GM18502 (cell line): ENCODE results near the gene ZYG11B.
"Not testable (repeated sequence)": the region's sequence is repeated elsewhere in the genome, so short reads cannot be mapped to it uniquely, and the experiment has no call there.

Experiments used
- ATAC-seq: cut with Tn5 transposase; IDR thresholded peaks from one replicate; pipeline ENCODE4 v1.9.1; 2021; ENCODE audit warnings: mild to moderate bottlenecking; ENCODE audit not compliant: unreplicated experiment, poor library complexity

Gene ZYG11B

DNA sequence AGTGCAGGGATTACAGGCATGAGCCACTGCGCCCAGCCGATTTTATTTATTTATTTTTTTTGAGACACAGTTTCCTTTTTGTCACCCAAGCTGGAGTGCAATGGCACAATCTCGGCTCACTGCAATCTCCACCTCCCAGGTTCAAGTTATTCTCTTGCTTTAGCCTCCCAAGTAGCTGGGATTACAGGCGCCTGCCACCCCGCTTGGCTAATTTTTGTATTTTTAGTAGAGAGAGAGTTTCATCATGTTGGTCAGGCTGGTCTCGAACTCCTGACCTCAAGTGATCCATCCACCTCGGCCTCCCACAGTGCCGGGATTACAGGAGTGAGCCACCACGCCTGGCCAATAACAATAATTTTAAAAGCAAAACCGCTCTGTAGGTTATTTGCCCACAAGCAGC is 112.9 kb downstream of the ZYG11B start:
- not testable (repeated sequence) for ATAC-seq

GRCh38 chr1:52842643-52843310 is 116.5 kb downstream of the ZYG11B start, which contains the start of gene ZYG11A:
Gene ZYG11A, plus strand, starts transcription at chr1:52842760. Its CDS starts 124 bp downstream, at chr1:52842884.
- ATAC-seq = peak; percentile 91

DNA sequence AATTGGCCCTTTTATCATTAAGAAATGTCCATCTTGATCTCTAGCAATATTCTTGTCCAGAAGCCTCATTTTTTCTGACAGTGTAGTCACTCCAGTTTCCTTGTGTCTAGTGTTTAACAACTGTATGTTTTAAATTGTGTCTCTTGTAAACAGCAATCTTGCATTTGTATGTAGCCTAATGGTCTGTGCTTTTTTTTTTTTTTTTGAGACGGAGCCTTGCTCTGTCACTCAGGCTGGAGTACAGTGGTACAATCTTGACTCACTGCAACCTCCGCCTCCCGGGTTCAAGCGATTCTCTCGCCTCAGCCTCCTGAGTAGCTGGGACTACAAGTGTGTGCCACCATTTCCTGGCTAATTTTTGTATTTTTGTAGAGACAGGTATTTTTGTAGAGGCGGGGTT is 118.9 kb downstream of the ZYG11B start:
- ATAC-seq = not testable (repeated sequence)

DNA sequence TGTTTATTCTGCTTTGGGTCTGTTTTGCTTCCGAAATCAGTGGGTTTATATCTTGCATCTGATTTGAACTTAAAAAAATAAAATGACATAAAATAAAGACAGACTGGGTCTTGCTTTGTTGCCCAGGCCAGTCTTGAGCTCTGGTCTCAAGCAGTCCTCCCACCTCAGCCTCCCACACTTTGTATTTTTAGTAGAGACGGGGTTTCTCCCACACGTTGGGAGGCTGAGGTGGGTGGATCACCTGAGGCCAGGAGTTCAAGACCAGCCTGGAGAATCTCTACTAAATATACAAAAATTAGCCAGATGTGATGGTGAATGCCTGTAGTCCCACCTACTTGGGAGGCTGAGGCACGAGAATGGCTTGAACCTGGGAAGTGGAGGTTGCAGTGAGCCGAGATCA is 122.2 kb downstream of the ZYG11B start:
- ATAC-seq = no peak

DNA sequence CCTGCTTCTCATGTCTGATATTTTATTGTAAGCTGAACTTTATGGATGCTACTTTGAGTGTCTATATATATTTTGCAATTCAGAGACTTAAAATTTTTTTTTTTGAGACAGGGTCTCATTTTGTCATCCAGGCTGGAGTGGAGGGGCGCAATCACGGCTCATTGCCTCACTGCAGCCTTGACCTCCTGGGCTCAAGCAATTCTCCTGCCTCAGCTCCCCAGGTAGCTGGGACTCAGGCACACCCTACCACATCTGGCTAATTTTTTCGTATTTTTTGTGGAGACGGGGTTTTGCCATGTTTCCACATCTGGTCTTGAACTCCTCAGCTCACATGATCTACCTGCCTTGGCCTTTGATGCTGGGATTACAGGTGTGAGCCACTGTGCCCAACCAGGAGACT is 124.7 kb downstream of the ZYG11B start:
- ATAC-seq = no peak

DNA sequence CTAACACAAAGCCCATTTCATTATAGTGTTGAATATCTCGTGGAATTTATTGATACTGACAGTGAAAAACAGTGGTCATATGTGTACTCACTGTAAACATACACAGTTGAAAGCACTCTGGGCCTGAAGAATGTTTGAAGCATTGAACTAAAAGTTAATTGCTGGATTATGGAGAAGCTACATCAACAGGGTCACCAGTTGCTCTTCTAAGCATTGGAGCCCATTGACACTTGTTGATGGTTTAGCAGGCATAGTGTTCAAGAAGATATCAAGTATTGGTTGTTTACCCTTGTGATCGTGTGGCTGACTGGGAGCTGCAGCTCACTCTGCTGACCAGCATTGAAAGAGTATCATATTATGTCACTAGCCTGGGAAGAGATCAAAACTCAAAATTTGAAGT is 126.6 kb downstream of the ZYG11B start:
- no peak for ATAC-seq

GRCh38 chr1:52855584-52855983 is 129.3 kb downstream of the ZYG11B start:
- no peak for ATAC-seq

GRCh38 chr1:52856026-52856425 is 129.8 kb downstream of the ZYG11B start:
- no peak for ATAC-seq

DNA sequence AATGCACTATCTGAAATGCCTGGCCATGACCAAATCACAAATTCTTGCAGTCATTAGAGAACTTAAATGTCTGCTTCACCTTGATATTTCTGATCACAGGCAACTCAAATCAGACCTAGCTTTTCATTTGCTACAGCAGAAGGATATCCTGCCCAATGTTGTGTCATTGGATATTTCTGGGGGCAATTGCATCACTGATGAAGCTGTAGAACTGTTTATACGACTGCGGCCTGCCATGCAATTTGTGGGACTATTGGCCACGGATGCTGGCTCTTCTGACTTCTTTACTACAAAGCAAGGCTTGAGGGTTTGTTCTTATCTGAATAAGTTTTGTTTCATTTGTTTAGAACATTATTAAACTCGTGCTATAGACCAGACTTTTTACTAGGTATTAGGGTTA is 131.2 kb downstream of the ZYG11B start:
- ATAC-seq = no peak

- ATAC-seq = no peak
These were observed 136.6 kb downstream of the ZYG11B start for GRCh38 chr1:52862666-52863458.

- ATAC-seq = peak; percentile 93
These were observed 141.0 kb downstream of the ZYG11B start for GRCh38 chr1:52867087-52867863.

- not testable (repeated sequence) for ATAC-seq
These were observed 143.5 kb downstream of the ZYG11B start for GRCh38 chr1:52869727-52870126.

GRCh38 chr1:52876843-52877242 is 150.6 kb downstream of the ZYG11B start:
- ATAC-seq = no peak
